Stimulated activated CD8-positive, alpha-beta memory T cell treated with anti-CD3 and anti-CD28 coated beads, Interleukin-4, amount 100 ng/mL, for 4 hours (primary cell): ENCODE measurements around the gene LDHAL6B.
"Not testable (repeated sequence)": the region's sequence is repeated elsewhere in the genome, so short reads cannot be mapped to it uniquely, and the experiment has no call there.

Source experiments
- DNase-seq, 2 donors: peaks; one replicate each; pipeline ENCODE4 v3.0.0-alpha.2; 2020; ENCODE audit warnings: low read depth in 2 of 2, low spot score in 1 of 2

Gene LDHAL6B

GRCh38 chr15:59206623-59207183, at the start of gene LDHAL6B:
TSS of gene LDHAL6B (plus strand) at chr15:59206843. CDS start at chr15:59206941, 98 bp downstream.
- no peak for DNase-seq

DNA sequence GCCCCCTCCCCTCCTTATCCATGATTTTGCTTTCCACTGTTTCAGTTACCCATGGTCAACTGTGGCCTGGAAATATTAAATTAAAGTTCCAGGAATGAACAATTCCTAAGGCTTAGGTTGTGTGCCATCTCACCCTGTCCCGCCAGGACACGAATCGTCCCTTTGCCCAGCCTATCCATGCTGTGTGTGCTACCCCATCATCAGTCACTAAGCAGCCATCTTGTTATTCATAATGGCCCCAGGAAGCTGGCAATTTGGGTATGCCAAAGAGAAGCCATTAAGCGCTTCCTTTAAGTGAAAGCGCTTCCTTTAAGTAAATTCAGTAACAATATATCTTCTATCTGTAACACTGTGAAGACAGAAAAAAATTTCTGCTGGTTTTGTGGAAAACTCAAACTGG, 49.2 kb upstream of the LDHAL6B start:
- no peak for DNase-seq

- DNase-seq, result no peak
Observed at GRCh38 chr15:59157840-59158700, 48.6 kb upstream of the LDHAL6B start.

GRCh38 chr15:59158701-59159034, 48.0 kb upstream of the LDHAL6B start:
- no peak for DNase-seq

- DNase-seq, result no peak
Observed at GRCh38 chr15:59159210-59159609, 47.4 kb upstream of the LDHAL6B start.

GRCh38 chr15:59160880-59161593, 45.6 kb upstream of the LDHAL6B start:
- no peak for DNase-seq

DNA sequence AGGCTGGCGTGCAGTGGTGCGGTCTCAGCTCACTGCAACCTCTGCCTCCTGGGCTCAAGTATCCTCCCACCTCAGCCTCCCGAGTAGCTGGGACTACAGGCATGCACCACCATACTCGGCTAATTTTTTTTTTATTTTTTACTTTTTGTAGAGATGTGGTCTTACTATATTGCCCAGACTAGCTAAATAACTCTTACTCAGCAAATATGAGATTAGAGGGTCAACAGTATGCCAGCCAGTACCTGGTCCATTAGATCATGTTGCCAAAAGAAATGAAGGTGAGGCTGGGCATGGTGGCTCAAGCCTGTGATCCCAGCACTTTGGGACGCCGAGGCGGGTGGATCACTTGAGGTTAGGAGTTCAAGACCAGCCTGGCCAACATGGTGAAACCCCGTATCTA, 44.6 kb upstream of the LDHAL6B start:
- not testable (repeated sequence) for DNase-seq

- DNase-seq, result no peak
Observed at GRCh38 chr15:59165726-59166125, 40.9 kb upstream of the LDHAL6B start.

DNA sequence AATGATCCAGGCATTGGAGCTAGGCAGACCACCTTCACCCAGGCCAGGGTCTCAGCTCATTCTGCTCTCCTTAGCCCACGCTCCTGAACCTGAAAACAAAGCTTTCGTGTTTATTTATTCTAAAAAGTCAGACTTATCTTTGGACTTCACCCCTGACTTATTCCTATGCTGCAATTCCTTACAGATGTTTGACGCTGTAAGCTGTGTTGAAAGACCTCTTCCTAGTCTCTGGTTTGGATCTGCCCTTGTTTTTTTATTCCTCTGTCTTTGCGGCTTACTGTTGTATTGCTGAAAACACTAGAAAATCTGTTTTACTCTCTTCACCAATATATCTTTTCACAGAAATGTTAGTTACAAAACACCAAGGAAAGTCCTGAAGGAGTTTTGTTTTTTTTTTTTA, 40.5 kb upstream of the LDHAL6B start:
- DNase-seq, result no peak

- DNase-seq, result no peak
Observed at GRCh38 chr15:59166601-59167265, 39.9 kb upstream of the LDHAL6B start.

DNA sequence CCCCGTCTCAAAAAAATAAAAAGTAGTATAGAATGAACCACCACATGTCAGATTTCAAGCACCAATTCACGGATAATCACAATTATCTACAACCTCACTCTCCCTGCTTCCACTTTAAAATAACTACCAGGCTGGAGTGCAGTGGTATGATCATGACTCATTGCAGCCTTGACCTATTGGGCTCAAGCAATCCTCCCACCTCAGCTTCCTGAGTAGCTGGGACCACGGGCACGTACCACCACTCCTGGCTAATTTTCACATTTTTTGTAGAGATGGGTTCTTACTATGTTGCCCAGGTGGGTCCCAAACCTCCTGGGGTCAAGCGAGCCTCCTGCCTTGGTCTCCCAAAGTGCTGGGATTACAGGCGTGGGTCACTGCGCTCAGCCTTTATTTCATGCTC, 38.1 kb upstream of the LDHAL6B start:
- no peak for DNase-seq

DNA sequence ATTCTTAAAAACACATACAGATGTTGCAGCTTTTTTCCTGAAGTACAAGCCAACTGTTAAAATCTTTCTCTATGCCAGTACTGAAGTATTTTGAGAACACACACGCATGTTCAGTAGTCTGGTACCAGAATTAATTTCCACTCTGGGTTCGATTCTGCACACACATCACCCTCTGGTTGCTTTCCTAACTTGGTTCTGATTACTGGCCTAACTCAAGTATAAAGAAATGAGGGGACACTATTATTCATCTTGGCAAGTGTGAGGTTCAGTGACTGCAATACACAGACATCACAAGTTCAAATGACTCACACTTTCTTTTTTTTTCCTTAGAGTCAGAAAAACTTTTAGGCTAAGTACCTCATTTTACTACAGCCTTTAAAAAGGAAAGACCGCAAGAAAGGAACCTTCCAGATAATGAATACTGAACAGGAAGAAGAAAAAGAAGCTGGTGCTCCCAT, 37.4 kb upstream of the LDHAL6B start:
- DNase-seq, result no peak

- DNase-seq, result no peak
Observed at GRCh38 chr15:59170295-59171066, 36.2 kb upstream of the LDHAL6B start.

DNA sequence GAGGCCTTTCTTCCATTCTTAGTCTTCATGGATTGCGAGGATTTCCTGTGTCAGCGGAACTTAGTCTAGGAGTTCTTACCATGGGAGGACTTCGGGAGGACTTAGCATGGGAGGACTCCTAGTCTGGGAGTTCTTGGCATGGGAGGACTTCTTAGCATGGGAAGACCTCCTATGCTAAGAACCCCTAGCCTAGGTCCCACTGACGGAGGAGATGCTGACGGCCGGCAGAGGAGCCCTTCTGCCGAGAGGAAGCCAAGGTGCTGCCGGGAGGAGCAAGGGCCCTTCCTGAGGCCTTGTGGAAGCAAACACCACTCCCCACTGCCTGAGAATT, 35.6 kb upstream of the LDHAL6B start:
- DNase-seq, result no peak

DNA sequence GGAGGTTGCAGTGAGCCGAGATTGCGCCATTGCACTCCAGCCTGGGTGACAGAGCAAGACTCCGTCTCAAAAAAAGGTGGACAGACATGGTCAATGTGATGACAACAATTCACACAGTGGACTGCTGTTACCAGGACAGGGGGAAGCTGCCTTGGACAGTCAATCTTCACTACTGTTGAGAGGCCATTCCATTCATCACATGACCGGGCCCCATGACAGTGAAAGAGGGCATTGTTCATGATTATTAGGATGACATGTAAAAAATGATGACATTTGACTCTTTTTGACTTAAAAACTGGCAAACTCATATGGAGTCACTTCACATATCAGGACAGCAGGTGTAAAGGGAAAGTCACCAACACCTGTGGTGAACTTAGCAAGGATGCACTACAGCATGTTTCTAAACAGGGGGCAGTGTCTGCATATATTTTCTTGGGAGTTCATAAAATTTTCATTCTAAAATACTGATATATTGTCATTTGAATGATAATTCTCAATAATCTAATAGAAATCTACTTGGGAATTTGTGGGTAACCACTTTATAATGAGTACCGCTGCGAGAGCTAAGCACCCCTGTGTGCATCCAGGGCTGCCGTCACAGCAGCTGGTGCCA, 34.2 kb upstream of the LDHAL6B start:
- DNase-seq, result no peak

DNA sequence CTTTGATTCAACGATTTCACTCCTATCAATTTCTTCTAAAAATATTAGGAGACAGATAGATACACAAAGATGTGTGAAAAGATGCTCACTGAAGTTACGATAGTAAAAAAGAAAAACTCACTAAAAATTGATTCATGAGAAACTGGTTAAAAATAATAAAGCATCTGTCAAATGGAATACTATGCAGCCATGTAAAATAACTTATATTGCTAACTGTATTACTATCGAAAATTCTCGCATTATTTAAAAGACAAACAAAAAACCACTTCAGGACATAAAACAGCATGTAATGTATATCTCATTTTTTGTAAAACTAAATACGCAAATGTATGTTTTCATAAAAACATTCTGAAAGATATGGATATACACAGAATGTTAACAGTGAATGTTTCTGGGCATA, 33.4 kb upstream of the LDHAL6B start:
- DNase-seq, result no peak

DNA sequence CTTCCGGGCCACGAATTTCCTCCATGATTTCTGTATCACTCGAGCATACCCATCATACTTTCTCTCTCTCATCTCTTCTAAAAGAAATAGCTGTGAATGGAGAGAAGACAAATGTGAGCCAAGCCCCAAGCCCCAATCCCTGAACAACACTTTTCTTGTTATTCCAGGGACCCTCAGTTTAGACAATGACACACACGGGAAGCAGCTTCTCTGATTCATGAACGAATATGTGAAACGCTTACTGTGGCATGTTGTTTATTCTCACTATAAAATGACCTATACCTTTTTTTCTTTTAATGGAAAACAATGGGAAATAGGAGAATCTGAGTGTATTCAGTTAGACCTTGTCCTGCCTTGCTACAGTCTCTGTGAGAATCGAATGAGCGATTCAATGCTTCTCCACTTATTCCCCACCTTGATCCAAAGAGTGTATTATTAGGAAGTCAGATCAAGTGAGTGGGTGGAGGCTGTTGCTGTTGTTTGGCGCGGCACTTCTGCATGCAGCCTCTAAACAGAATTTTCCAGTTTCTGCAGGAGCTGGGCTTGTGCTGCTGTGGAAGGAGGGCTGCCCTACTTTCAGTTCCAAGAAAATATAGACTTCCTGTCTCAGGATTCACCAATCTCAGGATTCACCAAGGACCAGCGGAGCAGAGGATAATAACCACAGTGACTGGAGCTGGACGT, 32.4 kb upstream of the LDHAL6B start:
- no peak for DNase-seq

DNA sequence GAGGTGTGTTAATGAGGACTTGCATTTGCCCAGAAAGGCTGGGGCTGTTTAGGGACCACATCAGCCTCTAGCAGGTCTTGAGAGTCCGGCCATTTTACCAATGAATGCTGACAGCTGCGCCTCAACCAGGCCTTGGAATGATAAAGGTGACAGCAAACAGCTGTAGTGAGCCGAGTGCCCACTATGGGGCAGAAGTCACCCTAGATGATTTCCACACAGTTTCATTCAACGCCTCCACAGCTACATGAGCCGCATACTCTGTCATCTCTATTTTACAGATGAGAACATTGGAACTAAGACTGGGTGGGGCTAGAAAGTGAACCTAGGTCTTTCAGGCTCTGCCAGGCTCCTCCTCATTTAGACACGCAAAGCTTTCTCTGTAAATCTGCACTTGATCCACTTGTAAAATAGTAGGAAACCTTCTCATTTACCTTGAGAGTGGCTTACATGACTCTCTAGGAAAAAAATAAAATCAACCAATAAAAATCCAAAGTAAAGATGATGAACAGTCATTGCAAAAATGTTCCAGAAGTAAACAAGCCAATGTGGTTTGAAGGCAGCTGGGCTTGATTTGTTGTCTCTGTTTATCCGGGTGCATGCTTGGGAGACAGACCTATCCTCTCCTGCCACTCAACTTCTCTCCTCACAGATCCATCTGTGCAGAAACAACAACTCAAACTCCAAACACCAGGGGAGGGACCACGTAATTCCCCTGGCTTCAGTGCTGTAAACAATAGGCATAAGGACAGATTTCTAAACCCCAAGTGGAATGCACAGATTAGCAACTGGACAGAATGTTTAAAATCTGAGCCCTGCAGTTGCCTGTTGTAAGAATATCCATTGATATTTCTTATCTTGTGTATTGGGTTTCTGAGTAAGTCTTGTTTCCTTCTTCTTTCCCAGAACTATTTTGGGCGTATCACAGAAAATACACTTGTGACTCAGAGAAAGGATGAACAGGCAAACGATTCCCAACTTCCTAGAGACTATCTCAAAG, 31.5 kb upstream of the LDHAL6B start:
- DNase-seq, result no peak
